ENCODE results near the gene ABCB10. TPM values are rescaled to one million over a fixed set of nuclear protein-coding genes. Genes with fewer than 3 reads are reported as not detected.

Gene ABCB10
- polyA plus RNA-seq, 1 experiment = 12.7 TPM

GRCh38 chr1:229593800-229594199 lies 35.3 kb upstream of the ABCB10 start:
- DNase-seq (ENCODE audit: low read depth) = no peak
- POLR2A ChIA-PET = no interaction called here
- Histone ChIP-seq H3K4me3 (ENCODE audit: low read depth, low read length) (no peak overlapping the region), H3K27me3 (ENCODE audit: control insufficient read depth, insufficient read depth, low read length) (no peaks in the 10 kb centered on the region), H3K36me3 (ENCODE audit: control insufficient read depth, insufficient read depth, low read length) (peaks cover 9% of the 10 kb centered on the region)
- TF ChIP-seq, protein P1, sequence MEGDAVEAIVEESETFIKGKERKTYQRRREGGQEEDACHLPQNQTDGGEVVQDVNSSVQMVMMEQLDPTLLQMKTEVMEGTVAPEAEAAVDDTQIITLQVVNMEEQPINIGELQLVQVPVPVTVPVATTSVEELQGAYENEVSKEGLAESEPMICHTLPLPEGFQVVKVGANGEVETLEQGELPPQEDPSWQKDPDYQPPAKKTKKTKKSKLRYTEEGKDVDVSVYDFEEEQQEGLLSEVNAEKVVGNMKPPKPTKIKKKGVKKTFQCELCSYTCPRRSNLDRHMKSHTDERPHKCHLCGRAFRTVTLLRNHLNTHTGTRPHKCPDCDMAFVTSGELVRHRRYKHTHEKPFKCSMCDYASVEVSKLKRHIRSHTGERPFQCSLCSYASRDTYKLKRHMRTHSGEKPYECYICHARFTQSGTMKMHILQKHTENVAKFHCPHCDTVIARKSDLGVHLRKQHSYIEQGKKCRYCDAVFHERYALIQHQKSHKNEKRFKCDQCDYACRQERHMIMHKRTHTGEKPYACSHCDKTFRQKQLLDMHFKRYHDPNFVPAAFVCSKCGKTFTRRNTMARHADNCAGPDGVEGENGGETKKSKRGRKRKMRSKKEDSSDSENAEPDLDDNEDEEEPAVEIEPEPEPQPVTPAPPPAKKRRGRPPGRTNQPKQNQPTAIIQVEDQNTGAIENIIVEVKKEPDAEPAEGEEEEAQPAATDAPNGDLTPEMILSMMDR (IDR thresholded peaks at IDR 0.05; ENCODE audit: insufficient read depth, low read depth, low read length) = no peak
- CTCF ChIA-PET = no interaction called here

GRCh38 chr1:229590119-229590518 lies 31.6 kb upstream of the ABCB10 start:
- CTCF ChIA-PET = no interaction called here
- Histone ChIP-seq H3K4me3 (ENCODE audit: low read depth, low read length) (no peak overlapping the region), H3K27me3 (ENCODE audit: control insufficient read depth, insufficient read depth, low read length) (no peaks in the 10 kb centered on the region), H3K36me3 (ENCODE audit: control insufficient read depth, insufficient read depth, low read length) (peaks cover 9% of the 10 kb centered on the region)
- TF ChIP-seq, protein P1 (IDR thresholded peaks at IDR 0.05; ENCODE audit: insufficient read depth, low read depth, low read length) = no peak
- POLR2A ChIA-PET = no interaction called here
- DNase-seq (ENCODE audit: low read depth) = no peak

GRCh38 chr1:229585338-229585737 lies 26.8 kb upstream of the ABCB10 start:
- TF ChIP-seq, protein P1 (IDR thresholded peaks at IDR 0.05; ENCODE audit: insufficient read depth, low read depth, low read length) = no peak
- H3K4me3 ChIP-seq (ENCODE audit: low read depth, low read length) = no peak overlapping the region
- CTCF ChIA-PET = no interaction called here
- DNase-seq (ENCODE audit: low read depth) = no peak
- H3K36me3 ChIP-seq (ENCODE audit: control insufficient read depth, insufficient read depth, low read length) = no peaks in the 10 kb centered on the region
- no peaks in the 10 kb centered on the region for H3K27me3 ChIP-seq (ENCODE audit: control insufficient read depth, insufficient read depth, low read length)
- POLR2A ChIA-PET = interaction anchor here (0.7 kb wide), 1 partner anchor 269 kb away, joined by 5 read pairs; no protein-coding TSS in a partner anchor

GRCh38 chr1:229582715-229583114 lies 24.2 kb upstream of the ABCB10 start:
- H3K27me3 ChIP-seq (ENCODE audit: control insufficient read depth, insufficient read depth, low read length) = no peaks in the 10 kb centered on the region
- no peaks in the 10 kb centered on the region for H3K36me3 ChIP-seq (ENCODE audit: control insufficient read depth, insufficient read depth, low read length)
- ChIA-PET CTCF (interaction anchor here (0.6 kb wide), 1 partner anchor 1217 kb away, joined by 4 read pairs; no protein-coding TSS in a partner anchor), POLR2A (no interaction called here)
- no peak overlapping the region for H3K4me3 ChIP-seq (ENCODE audit: low read depth, low read length)
- TF ChIP-seq, protein P1 (IDR thresholded peaks at IDR 0.05; ENCODE audit: insufficient read depth, low read depth, low read length) = no peak
- DNase-seq (ENCODE audit: low read depth) = no peak

DNA sequence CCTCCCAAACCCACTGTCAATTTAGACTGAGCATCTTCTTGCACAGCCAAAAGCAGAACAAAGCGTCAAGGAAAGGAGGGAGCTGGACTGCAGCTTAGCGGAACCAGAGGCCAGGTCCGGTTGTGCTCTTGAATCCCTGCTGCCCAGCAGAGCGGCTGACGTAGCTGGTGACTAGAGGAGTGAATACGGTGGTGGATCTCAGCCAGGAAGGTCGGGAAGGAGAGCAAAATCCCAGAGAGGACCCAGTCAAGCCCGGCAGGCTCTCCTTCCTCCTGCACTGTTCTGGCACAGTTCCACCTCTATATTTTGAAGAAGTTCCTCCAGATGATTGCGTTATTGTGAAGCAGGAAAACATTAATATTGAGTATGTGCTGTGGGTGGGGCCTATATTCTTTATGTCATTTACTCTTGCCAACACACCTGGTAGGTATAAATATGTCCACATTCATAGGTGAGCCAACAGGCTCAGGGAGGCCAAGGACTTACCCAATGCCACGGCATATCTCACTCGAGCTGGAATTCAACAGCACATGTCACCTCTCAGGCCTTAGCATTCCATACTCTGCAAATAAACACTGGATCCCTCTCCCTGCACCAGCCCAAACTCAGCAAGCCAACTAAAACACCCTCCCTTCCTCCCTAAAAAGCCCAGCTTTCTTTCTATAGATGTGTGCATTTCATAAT lies 23.6 kb upstream of the ABCB10 start:
- ChIA-PET CTCF (no interaction called here), POLR2A (no interaction called here)
- no peaks in the 10 kb centered on the region for H3K36me3 ChIP-seq (ENCODE audit: control insufficient read depth, insufficient read depth, low read length)
- DNase-seq (ENCODE audit: low read depth) = no peak
- no peaks in the 10 kb centered on the region for H3K27me3 ChIP-seq (ENCODE audit: control insufficient read depth, insufficient read depth, low read length)
- TF ChIP-seq, protein P1 (IDR thresholded peaks at IDR 0.05; ENCODE audit: insufficient read depth, low read depth, low read length) = no peak
- no peak overlapping the region for H3K4me3 ChIP-seq (ENCODE audit: low read depth, low read length)
